NCI-H510A treated with DMSO at 0.1 percent for 48 hours (cell line): ENCODE measurements around the gene PTPRM.
"Not testable (repeated sequence)": the region's sequence is repeated elsewhere in the genome, so short reads cannot be mapped to it uniquely, and the experiment has no call there.

Experiments used
- DNase-seq: peaks from one replicate; lab custom pipeline; 2025; lab: John Stamatoyannopoulos, UW

PTPRM gene

DNA sequence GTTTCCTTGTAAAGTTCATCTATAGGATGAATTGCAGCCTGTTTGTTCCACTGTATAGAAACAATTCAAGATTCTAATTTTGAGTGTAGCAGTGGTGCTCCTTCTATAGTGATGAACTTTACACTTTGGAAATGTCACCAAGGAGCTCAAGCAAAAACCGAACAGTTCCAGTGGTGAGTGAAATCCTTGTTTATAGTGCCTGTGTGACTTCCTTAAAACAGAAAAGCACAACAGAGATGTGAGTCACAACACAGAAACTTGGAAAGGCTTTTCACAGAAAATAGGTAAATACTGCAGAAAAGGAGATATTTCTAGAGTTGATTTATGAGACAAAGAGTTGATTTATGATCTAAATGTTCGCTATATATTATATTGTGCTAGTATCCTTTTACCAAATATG, 482.0 kb downstream of the PTPRM start:
- no peak for DNase-seq

DNA sequence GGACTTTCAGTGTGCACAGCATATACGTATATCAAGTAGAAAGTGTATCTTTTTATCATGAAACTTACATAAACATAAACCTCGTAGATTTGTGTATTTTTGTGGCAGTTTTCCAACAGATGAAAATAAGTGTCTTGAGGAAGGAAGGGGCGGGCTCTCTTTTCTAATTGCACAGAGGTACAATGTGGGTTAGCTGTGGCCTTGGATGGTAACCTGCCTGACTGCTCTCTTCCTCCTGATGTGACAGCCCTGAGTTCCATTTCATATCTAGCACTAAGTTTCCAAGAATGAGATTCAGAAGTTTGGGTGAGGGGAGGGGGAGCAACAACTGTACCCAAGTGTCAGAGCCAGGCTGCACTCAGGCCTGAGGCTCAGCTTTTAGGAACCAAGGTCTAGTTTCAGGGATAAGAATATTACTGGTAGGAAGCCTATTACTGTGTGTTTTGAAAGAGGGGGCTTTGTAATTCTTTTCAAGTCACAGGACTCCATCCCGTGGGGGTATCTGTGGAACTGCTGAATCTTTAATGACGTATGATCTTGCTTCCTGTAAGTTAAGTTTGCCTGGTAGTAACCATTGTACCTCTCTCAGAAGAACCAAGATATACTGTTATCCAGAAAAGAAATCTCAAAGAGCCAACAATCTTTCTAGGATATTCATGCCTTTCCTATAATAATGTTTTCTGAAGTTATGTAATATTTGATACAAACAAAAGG, 483.7 kb downstream of the PTPRM start:
- DNase-seq = no peak

DNA sequence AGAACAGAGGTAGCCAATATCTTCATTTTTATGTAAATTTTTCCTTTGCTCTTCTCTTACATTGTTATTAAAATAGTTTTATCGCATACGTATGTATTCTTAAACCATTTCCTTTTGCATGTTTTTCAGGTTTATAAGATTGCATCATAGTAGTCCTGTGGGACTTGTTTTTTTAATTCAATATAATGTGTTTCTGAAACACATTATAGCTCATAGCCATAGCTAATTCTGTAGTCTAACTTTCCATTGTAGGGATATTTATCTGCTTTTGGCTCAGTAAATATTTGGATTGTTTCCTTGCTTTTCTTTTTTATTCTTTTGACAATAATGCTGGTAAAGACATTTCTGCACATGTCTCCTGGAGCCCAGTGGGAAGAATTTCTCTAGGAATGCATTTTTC, 484.3 kb downstream of the PTPRM start:
- DNase-seq = no peak

DNA sequence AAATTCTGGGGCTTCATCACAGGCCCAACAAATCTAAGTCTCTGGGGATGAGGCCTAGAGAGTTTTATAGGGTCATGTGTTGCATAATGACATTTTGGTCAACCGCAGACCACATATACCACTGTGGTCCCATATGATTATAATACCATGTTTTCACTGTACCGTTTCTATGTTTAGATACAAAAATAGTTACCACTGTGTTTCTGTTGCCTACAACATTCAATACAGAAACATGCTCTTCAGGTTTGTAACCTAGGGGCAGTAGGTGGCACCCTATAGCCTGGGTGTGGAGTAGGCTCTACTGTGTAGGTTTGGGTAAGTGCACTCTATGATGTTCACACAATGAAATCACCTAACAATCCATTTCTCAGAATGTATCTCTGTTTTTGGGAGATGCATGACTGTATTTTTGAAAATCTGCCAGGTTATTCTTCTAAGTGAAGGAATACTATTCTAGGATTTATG, 485.2 kb downstream of the PTPRM start:
- no peak for DNase-seq

DNA sequence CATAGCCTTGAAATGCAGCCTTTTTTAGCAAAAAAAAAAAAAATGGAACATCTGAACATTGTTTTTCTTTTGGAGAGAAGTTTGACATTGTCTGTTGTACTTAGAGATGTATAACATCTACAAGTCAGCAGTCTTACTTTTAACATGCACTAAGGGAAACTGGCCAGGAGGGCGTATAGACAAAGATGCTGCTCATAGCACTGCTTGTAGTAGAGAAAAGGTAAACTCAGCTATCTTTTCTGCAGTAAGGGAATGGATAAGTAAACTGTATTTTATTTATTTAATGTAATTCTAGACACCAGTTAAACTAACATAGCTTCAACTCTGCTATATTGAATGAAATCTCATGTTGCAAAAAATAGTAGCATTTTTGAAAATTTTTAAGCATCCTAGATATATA, 489.6 kb downstream of the PTPRM start:
- no peak for DNase-seq

DNA sequence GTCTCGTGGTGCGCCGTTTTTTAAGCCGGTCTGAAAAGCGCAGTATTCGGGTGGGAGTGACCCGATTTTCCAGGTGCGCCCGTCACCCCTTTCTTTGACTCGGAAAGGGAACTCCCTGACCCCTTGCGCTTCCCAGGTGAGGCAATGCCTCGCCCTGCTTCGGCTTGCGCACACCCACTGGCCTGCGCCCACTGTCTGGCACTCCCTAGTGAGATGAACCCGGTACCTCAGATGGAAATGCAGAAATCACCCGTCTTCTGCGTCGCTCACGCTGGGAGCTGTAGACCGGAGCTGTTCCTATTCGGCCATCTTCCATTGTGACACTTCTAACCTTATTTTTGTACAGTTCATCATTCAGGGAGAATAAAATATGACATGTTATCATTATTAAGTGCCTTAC, 496.0 kb downstream of the PTPRM start:
- not testable (repeated sequence) for DNase-seq

DNA sequence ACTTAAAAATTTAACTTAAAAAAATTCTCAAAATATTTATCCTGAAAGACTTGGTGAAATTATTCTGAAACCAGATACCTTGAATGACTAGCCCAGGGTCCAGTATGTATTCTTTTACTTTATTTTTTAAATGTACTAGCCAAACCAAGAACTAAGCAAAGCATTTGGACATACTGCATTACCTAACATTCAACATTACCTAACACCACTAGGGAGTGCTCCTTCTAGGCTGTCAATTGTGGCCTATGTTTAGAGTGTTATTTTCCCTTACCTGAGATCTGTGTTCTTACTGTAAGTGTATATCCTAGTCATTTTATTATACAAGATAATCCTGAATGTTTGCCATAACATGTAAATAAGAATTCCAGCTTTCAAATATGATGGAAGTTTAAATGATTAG, 496.6 kb downstream of the PTPRM start:
- peak; percentile 89 for DNase-seq

DNA sequence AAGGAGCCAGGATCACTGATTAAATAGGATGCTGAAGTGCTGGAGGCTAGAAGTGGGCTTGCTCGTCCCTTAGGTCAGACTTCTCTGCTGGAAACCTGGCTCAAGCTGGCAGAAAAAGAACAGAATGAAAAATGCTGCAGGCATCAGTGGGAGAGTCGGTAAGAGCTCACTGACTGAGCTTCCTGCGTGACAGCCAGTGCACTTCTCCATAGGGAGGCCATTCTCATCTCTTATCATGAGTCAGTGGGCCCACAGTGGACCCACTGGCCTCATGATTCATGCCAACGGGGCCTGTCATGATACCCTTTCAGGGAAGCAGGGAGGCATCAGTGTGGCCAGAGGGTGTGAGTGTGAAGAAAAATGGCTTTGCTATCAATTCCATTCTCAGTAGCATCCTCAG, 498.2 kb downstream of the PTPRM start:
- DNase-seq = no peak

DNA sequence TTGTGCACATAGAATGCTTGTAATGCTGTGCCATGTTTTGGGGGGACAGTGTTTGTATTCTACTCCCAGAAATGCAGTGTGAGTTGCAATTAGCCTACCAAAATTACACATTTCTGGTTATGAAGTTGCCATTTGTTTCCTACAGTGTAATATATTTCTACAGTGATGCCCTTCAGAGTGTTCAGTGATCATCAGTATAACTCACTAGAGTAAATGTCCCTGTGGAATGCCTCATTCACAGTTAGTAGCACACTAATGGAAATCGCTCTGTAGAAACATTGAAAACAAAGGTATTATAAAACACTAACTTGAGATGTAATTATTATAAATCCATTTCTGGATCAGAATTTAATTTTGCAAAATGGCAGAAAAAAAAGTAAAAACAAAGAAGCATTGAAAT, 498.7 kb downstream of the PTPRM start:
- DNase-seq = no peak

DNA sequence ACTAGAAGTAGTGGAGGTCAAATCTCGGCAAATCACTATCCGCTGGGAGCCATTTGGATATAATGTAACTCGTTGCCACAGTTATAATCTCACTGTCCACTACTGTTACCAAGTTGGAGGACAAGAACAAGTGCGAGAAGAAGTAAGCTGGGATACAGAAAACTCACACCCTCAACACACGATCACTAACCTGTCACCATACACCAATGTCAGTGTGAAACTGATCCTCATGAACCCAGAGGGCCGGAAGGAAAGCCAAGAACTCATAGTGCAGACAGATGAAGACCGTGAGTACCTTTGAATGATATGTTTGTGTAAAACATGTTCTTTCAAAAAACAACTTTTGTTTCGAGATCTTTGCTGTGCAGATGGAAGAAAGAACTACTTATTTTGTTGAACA, 502.6 kb downstream of the PTPRM start:
- no peak for DNase-seq

DNA sequence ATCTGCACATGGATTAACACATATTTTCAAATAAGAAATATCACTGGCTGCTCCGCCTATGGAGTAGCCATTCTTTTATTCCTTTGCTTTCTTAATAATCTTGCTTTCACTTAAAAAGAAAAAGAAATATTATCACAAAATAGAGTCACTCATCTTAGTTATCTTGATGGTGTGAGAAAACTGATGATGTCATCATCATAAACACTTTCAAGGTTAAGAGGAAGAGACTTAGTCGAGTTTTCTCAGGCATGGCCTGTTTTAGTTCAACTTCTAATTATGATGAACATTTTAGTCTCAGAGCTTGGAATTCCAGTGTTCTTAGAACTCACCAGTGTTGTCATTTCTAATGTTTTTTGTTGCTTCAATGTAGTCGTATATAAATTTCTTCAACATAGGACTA, 506.1 kb downstream of the PTPRM start:
- no peak for DNase-seq

DNA sequence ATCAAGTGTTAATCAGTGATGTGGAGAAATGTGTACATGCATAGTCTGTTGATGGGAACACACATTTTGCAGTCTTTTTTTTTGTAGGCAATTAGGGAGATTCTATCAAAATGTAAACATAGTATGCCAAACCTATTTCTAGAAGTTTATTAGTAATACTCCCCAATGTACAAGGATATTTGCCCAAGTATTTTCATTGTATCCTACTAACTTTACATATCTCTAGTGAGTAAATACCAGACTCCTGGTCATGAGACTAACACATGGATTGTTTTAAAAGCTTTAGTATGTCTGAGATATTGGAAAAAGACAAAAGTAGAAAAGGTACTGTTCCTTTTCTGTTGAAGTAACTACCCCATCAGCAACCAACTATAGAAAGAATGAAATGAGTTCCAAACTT, 513.0 kb downstream of the PTPRM start:
- DNase-seq = no peak

DNA sequence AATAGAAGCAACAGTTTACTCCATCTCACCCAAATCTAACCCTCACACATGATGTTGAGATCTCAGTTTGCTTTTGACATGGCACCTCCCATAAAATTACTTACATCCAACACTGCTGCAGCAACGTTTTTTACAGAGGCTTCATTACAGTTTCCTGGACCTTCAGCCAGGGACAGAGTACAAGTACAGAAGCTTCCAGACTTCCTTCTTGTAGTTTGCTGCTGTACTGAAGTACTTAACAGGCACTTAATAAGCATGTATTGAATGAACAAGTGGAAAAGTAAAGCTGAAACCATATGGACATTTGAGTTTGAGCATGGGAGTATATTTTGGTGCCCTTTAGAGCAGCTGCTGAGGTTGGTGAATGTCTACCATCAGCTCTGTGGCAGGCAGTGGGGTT, 514.2 kb downstream of the PTPRM start:
- DNase-seq = peak; percentile 83

DNA sequence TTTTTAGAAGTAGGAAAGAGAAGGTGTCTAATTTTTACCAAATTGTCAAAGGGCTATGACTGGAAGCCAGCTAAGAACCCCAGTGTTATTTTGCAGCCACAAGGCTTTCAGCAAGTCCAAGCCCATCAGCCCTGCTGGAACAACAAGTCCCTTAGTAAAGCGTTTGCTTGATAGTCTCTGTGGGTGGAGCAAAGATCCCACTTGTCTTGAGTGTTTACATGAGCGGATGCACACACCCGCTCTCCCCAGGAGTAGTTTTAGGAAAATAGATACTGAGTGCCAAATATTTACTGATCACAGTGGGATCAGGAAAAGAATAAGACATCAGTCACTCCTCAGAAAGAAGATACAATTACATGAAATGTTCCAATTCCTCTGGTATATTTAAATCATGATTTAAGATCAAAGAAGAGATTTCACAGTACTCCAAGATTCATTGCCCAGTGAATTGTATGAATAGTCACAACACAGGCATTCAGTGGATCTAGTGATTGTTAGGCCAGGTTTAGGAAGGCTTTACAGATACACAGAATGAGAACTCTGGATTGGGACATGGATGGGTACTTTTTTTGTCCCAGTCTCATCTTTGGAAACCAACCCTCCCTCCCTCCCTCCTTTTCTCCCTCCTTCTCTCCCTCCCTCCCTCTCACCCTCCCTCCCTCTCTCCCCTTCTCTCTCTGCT, 514.9 kb downstream of the PTPRM start:
- DNase-seq = peak; percentile 96

DNA sequence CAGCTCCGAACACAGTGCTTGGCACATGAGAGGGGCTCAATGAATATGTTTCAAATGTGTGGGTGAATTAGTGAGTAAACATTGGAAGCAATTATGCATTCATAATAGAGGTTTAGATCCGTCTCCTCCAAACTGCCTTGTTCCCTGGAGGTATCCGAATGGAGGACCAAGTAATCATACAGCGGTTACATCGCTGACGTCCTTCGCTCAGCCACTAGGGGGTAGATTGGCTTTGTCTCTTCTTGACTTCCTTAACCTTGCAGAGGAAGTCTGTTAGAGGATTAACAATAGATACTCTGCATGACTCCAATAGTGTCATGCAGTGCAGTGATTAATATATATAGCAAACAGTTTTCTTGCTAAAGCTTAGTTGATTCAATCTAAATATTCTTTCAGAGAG, 517.0 kb downstream of the PTPRM start:
- DNase-seq = peak; percentile 26

DNA sequence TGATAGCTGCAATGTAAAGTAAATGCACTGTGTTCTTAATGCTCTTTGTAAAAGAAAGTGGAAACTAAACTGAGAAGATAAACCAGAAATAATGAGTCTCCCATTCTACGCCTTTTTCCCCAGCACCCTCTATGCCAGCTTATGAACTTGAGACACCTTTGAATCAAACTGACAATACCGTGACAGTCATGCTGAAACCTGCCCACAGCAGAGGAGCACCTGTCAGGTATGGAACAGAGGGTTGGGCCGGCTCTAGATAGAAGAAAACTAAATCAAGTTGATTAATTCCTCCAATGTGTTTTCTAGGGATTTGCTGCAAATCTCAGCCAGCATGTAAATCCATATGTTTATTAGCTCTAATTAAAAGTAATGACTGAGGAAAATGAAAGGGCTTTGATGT, 521.5 kb downstream of the PTPRM start:
- DNase-seq = peak; percentile 61

DNA sequence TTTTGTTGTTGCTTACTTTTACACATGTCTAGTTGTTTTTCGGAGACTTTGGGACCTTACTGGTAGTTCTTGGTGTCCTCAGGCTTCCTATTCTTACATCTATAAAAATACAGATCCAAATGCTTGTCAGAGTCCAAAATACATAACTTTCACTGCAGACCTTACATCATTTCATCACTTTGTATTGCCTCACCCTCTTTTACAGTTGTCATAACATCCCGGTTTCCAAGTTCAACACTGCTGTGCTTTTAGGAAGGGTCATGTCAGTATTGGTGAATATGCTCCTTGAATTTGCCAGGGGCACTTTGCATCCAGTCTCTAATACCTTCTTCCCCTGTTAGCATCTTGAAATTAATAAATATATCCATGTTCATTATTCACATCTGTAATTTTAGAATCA, 523.9 kb downstream of the PTPRM start:
- DNase-seq = no peak

DNA sequence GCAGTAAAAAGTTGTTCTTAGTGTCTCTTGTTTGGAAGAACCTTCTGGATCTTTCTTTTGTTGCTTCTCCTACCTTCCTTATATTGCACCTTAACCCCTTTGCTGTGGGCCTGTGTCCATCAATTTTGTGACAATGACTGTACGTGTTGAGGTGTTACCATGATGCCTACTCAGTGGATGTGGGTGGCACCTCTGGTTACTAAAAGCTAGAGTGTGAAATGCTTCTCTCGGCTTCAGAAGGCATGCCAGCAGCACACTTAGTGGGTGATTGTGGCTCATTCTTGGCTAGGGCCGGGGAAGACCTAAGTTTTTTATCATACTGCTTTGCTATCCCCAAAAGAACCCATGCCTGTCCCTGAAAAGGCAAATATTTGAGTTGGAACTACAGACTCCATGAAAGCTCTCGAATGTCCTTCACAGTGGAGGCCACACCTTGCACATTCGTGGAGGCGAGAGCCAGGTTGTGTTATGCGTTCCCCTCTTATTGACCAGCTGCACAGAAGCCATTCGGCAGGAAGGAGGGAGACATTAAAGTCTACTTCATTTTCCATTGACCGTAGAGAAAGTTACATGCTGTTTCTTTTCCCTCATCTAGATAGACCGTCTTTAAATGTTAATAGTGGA, 528.9 kb downstream of the PTPRM start:
- no peak for DNase-seq

DNA sequence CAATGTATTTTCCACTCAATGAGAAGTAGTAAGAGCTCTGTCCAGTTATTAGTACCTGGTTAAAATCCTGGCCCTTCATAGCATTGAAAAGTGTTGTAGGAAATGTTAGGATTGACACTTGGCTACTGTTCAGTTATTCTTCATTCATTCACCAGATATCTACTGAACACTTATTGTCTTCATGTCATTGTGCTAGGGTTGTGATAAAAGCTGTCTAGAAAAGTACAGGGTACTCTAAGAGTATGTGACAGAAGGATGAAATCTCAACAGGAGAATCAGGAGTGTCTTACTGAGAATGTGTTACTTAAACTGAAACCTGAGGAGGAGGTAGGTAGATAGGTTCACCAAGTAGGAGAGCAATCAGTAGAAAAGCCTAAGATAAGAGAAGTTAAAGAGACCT, 530.3 kb downstream of the PTPRM start:
- DNase-seq = no peak

DNA sequence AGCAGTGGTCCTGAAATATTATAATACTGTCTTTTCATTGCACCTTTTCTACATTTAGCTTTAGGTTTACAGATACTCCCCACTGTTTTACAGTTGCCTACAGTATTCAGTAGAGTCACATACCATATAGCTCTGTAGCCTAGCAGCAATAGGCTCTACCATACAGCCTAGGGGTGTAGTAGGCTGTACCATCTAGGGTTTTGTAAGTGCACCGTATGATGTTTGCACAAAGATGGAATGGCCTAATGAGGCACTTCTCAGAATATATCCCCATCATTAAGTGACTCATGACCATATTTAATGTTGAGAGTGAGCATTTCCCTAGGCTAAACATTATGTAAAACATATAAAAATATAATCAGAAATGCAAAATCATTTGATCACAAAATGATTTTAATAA, 530.8 kb downstream of the PTPRM start:
- peak; percentile 28 for DNase-seq

DNA sequence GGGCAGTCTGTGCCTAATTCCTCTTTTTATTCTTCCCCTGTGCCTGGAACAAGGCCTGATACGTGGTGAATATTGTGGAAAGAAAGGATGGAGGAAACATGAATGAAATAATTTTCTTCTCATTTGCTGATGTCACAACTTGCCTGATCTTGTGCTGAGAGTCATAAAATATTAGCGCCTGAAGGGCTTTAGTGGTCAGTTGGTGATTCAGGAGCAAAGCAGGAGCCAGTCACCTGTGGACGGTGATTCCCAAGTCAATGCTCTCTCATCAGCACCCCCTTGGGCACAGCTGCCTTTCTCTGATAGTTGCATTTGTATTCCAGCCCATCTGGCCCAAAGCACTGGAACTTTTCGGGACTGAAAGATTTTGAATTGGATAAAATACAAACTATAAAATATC, 539.5 kb downstream of the PTPRM start:
- DNase-seq = no peak

DNA sequence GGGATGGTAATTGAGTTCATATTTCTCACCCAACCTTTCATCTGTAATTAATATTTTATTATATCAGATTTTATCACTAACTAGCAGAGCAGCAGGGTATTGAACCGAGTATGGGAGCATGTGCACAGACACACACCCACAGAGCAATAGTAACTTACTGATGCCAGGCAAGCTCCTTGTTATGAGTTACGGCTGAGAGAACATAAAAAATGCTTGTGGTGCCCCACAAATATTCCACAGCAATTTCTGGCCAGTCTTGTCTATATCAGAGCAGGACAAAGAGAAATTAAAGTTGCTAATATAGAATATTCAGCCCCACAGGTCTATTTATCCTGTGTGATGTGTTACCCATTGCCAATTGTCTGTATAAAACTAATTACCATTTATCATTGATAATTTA, 540.3 kb downstream of the PTPRM start:
- no peak for DNase-seq

DNA sequence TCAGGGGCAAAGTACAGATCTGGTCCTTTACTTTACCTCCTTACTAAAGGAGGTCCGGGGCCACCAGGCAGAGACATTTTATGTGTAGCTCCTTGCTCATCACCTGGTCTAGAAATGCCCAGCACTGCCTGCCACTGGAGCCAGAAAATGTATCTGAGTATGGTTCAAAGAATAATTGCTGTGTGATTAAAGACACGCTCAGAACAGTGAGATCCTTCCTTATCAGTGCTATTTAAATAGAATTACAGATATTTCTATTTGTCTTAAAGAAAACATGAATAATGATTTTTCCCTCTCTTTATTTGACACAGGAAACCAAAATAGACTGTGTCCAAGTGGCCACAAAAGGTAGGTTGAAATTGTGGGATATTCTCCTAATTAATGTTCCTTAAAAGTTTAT, 547.4 kb downstream of the PTPRM start:
- no peak for DNase-seq
